ENCODE data around the gene OR1J1. TPM values are rescaled to one million over a fixed set of nuclear protein-coding genes. Genes with fewer than 3 reads are reported as not detected.

The OR1J1 gene
- total and polyA plus RNA-seq, 8 donors = not detected

- no peaks in the 10 kb centered on the region for H3K27me3 ChIP-seq
- intact Hi-C loops (cut with DNase I; ENCODE audit: low total_unique reads) = loop anchor here (10.0 kb wide), 1 partner anchor 56 kb away; no protein-coding TSS in a partner anchor
- H3K27ac ChIP-seq = no peak within 1 kb of the TSS
- no peak within 1 kb of the TSS for H3K4me3 ChIP-seq
- H3K36me3 ChIP-seq = no peaks in the 10 kb centered on the region
- no peak for TF ChIP-seq CTCF (IDR thresholded peaks at IDR 0.05)
- no peaks in the 10 kb centered on the region for H3K9me3 ChIP-seq
- no peaks in the 10 kb centered on the region for H3K4me1 ChIP-seq
- no peak for DNase-seq
- 73 to 85% (median 79%) methylated on average over 4 of the region's 4 CpGs for WGBS, 5 donors
These were observed 41.1 kb upstream of the OR1J1 start, which contains the start of gene OR1J4 for GRCh38 chr9:122518841-122519240. Gene OR1J4, plus strand, starts transcription at chr9:122519141. Its CDS starts 0 bp downstream, at chr9:122519141.

DNA sequence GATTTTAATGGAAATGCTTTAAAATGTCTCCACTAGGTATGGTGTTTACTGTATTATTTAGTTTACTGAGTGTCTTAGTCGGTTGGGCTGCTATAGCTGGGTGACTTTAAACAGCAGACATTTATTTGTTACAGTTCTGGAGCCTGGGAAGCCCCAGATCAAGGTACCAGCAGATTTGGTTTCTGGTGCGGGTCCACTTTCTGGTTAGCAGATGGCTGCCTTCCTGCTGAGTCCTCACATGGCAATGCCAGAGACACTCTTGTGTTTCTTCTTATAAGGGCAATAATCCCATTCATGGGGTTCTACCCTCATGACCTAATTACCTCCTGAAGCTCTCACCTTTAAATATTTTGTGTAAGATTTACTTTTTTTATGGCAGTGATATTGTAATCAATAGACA is 40.5 kb upstream of the OR1J1 start:
- Histone ChIP-seq H3K9me3 (no peaks in the 10 kb centered on the region), H3K27me3 (no peaks in the 10 kb centered on the region), H3K4me1 (no peaks in the 10 kb centered on the region), H3K4me3 (no peak overlapping the region), H3K36me3 (no peaks in the 10 kb centered on the region), H3K27ac (no peak overlapping the region)
- DNase-seq = no peak
- no peak for TF ChIP-seq POLR2A (IDR thresholded peaks at IDR 0.05)
- TF ChIP-seq CTCF (IDR thresholded peaks at IDR 0.05) = no peak
- no peak for TF ChIP-seq POLR2AphosphoS5 (IDR thresholded peaks at IDR 0.05)
- no peak for TF ChIP-seq EP300 (IDR thresholded peaks at IDR 0.05)
- 52 to 64% (median 53%) methylated on average over 2 of the region's 2 CpGs for WGBS, 5 donors
- intact Hi-C loops (cut with DNase I; ENCODE audit: low total_unique reads) = loop anchor here (10.0 kb wide), 1 partner anchor 57 kb away; no protein-coding TSS in a partner anchor

GRCh38 chr9:122510502-122510901 is 32.8 kb upstream of the OR1J1 start, which contains the start of gene OR1J2:
Gene OR1J2, plus strand, starts transcription at chr9:122510802. Its CDS starts 0 bp downstream, at chr9:122510802.
- DNase-seq = no peak
- intact Hi-C loops (cut with DNase I; ENCODE audit: low total_unique reads) = loop anchor here (10.0 kb wide), 1 partner anchor 64 kb away; no protein-coding TSS in a partner anchor
- TF ChIP-seq POLR2AphosphoS5 (IDR thresholded peaks at IDR 0.05) (no peak), EP300 (IDR thresholded peaks at IDR 0.05) (no peak), CTCF (IDR thresholded peaks at IDR 0.05) (no peak), POLR2A (IDR thresholded peaks at IDR 0.05) (no peak)
- H3K4me1 ChIP-seq = no peaks in the 10 kb centered on the region
- no peaks in the 10 kb centered on the region for H3K27me3 ChIP-seq
- no peak within 1 kb of the TSS for H3K27ac ChIP-seq
- no peaks in the 10 kb centered on the region for H3K9me3 ChIP-seq
- 79 to 89% (median 83%) methylated on average over 6 of the region's 6 CpGs for WGBS, 5 donors
- H3K4me3 ChIP-seq = no peak within 1 kb of the TSS
- no peaks in the 10 kb centered on the region for H3K36me3 ChIP-seq

GRCh38 chr9:122506964-122507363 is 29.2 kb upstream of the OR1J1 start:
- TF ChIP-seq CTCF (IDR thresholded peaks at IDR 0.05) (no peak), POLR2A (IDR thresholded peaks at IDR 0.05) (no peak), POLR2AphosphoS5 (IDR thresholded peaks at IDR 0.05) (no peak), EP300 (IDR thresholded peaks at IDR 0.05) (no peak)
- Histone ChIP-seq H3K27ac (no peak overlapping the region), H3K4me3 (no peak overlapping the region), H3K9me3 (no peaks in the 10 kb centered on the region), H3K4me1 (no peaks in the 10 kb centered on the region), H3K36me3 (no peaks in the 10 kb centered on the region), H3K27me3 (no peaks in the 10 kb centered on the region)
- DNase-seq = no peak
- WGBS, 5 donors = 17 to 25% (median 25%) methylated on average over 2 of the region's 2 CpGs
- intact Hi-C loops (cut with DNase I; ENCODE audit: low total_unique reads) = no loop called here
